Epithelial cell of esophagus (primary cell): ENCODE data around the gene FBXO38.

Experiments used
- DNase-seq: peaks from one replicate; pipeline ENCODE4 v3.0.0; 2010; ENCODE audit warnings: low read depth
- H3K4me3 ChIP-seq: 2 replicates; pipeline ENCODE4 v1.5.1; 2011; ENCODE audit warnings: mild to moderate bottlenecking, low read length, control low read depth
- TF ChIP-seq, protein P1 (sequence below): IDR thresholded peaks from 2 replicates; pipeline ENCODE4 v1.5.1; 2011; ENCODE audit warnings: low read depth, mild to moderate bottlenecking, low read length, control low read depth, inconsistent platforms; ENCODE audit not compliant: insufficient read depth; ENCODE audit errors: missing control alignments

FBXO38 gene, protein sequence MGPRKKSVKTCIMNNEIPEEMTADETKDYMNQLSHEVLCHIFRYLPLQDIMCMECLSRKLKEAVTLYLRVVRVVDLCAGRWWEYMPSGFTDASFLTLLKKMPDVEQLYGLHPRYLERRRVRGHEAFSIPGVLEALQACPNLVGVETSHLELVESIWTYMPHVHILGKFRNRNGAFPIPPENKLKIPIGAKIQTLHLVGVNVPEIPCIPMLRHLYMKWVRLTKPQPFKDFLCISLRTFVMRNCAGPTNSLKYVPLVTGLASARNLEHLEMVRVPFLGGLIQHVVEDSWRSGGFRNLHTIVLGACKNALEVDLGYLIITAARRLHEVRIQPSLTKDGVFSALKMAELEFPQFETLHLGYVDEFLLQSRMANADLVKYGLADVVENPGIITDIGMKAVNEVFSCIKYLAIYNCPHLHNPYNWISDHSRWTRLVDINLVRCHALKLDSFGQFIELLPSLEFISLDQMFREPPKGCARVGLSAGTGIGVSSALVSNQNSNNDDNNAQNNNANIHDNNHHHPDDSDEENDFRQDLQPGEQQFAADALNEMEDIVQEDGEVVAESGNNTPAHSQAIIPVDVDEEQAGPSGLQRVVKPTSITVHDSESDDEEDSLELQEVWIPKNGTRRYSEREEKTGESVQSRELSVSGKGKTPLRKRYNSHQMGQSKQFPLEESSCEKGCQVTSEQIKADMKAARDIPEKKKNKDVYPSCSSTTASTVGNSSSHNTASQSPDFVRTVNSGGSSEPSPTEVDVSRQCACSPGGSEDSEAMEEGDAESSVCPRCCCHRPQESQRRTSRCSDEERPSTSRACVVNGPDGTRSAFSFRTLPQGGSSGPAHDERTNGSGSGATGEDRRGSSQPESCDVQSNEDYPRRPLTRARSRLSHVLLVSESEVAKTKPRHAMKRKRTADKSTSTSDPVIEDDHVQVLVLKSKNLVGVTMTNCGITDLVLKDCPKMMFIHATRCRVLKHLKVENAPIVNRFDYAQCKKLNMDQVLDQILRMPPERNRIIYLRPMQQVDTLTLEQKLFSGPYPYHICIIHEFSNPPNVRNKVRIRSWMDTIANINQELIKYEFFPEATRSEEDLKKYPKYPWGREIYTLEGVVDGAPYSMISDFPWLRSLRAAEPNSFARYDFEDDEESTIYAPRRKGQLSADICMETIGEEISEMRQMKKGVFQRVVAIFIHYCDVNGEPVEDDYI

DNA sequence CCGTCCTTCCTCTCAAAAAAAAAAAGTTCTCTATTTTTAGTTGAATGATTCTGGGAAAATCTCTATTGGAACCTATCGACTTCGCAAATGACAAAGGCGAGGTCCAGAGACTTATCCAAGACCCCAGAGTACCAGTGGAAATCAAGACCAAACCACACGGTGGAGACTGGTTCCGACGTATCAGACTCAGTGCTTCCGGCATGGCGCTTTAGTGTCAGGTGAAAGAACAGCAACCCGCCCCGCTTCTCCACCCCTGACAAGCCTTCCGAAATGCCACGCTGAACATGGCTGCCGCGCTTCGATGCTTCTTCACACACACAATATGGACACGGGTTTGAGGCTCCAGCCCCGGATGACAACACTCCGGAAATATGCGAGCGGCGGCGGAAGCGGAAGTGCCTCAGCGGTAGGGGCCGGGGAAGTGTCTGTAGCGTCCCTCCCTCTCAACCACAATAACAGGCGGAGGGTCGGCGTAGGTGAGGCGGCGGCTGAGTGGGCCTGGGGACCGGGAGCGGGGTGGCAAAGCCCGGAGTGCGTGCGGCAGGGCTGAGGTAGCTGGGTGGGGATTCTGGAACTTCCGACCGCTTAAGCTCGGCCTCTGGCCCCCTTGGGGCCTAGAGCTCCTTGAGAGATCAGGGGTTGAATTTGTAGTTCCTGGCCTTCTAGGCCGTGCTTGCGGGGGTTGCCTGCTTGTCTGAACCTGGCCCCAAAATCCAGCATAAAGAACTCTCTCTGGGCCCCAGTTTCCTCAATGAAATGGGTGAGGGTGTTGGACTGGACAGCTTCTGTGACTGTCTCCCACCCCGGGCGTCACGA is at the start of gene FBXO38:
Gene FBXO38 (plus strand): TSS at position 395 of the 816 bp plus-strand sequence. CDS start 10,819 bp downstream, outside the sequence.
- peak within 1 kb of the TSS; percentile 91 for H3K4me3 ChIP-seq
- DNase-seq, result peak; percentile 99
- TF ChIP-seq, protein P1, sequence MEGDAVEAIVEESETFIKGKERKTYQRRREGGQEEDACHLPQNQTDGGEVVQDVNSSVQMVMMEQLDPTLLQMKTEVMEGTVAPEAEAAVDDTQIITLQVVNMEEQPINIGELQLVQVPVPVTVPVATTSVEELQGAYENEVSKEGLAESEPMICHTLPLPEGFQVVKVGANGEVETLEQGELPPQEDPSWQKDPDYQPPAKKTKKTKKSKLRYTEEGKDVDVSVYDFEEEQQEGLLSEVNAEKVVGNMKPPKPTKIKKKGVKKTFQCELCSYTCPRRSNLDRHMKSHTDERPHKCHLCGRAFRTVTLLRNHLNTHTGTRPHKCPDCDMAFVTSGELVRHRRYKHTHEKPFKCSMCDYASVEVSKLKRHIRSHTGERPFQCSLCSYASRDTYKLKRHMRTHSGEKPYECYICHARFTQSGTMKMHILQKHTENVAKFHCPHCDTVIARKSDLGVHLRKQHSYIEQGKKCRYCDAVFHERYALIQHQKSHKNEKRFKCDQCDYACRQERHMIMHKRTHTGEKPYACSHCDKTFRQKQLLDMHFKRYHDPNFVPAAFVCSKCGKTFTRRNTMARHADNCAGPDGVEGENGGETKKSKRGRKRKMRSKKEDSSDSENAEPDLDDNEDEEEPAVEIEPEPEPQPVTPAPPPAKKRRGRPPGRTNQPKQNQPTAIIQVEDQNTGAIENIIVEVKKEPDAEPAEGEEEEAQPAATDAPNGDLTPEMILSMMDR, result no peak

DNA sequence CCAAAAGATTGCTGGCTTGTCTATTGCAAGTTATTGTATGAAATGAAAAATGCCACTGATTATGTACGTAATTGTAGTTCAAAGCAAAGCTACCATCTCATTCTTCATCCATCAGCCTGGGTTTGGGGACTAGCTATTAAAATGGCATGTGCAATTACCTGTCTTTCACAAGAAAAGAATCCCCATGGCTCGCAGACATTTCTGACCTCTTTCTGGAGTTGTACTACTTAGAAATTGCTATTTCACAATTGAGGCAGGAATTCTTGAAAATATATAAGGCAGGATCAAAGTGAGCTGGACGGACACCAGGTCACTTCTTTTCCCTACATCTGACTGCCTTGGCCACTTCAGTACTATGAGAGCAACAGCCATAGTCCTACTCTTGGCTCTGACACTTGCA is 48.5 kb upstream of the FBXO38 start, which contains the start of gene SPINK9:
Gene SPINK9 (plus strand): TSS at position 301 of the 400 bp plus-strand sequence. CDS start 55 bp downstream, at position 356.
- TF ChIP-seq, protein P1, result no peak
- no peak for DNase-seq
- no peak within 1 kb of the TSS for H3K4me3 ChIP-seq

DNA sequence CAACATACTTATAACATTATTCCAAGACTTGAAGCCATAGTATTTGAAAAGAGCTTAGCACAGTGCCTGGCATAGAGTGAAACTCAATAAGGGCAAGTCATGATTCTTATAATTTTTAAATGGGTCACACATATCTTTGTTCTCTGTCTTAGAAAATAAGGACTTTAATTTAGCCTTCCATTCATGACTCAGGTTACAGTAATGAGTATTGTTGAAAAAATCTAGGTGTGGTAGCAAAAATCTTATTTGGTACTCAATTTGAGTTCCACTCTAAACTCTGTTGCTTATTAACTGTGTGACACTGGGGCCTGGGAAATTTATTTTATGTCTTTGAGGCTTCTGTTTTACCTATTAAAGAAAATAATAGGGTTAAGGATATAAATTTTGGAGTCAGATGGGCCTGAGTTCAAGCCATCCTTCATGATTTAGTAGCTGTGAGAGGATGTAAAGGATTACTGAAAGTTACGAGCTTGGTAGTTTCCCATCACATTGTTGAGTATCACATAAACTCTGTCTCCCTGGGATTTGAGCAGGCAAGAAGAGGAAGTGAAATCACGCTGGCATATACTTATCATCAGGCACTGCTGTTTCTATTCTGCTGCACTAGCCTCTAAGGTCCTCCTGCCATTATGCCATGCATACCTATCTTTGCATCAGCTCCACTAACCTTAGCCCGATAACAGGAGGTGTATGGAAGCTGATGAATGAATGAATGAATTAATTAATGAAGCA is 46.9 kb upstream of the FBXO38 start:
- TF ChIP-seq, protein P1, result no peak
- DNase-seq, result peak; percentile 19
- H3K4me3 ChIP-seq, result no peak overlapping the region

DNA sequence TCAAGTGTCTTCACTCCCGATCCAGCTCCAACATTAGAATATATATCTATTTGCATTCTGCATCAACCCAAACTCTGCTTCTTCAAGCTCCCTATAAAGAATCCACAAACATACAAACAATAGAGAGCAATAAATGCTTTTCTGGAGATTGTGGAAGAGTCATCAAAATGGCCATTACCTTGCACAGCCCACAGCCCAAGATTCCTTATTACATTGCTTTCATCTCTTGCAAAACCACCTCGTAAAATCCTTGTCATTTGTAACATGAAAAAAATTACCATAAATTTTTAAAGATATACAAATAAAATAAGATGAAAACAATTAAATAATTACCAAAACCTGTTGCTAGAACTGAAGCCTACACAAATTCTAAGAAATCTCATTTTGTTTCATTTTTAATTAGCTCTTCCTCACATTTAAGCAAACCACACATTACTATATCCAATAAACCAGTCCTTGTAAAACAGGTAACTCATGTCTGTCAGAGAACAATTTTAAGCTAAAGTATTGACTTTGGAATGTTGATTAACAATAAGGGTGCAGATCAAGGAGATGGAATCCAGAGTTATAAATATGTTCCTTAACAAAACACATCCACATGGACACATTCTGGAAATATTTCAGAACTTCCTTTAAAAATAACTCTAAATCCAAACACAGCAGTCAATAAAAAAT is 41.2 kb upstream of the FBXO38 start:
- DNase-seq, result peak; percentile 53
- TF ChIP-seq, protein P1, result no peak
- H3K4me3 ChIP-seq, result no peak overlapping the region

DNA sequence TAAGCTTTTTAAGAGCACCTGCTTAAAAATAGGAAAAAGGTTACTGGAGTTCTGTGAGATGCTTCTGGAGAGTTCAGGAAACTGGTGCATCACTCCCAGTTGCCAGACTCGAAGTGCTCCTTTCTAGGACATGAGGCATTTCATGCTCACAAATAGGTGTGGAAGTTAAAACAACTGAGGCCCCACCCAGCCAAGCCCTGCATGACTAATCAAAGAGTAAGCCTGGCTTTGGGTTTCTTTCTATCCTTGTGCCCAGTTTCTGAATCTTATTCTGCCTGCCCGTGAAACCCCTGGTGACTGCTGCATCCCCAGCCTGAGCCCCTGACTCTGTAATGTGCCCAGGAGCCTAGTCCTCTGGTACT is 40.7 kb upstream of the FBXO38 start:
- no peak overlapping the region for H3K4me3 ChIP-seq
- peak; percentile 93 for DNase-seq

More for the DNA sequence above, 40.7 kb upstream of the FBXO38 start:
- TF ChIP-seq, protein P1, result no peak
